Adrenal gland (tissue), 5 donors: Measurements from ENCODE around the gene KSR2.

Experiments used
- POLR2A ChIP-seq, 2 donors: fragments of 450-650 bp; IDR thresholded peaks; one replicate each; pipeline ENCODE4 v1.6.1; 2017; ENCODE audit warnings: antibody characterized with exemption in 2 of 2, mild to moderate bottlenecking in 2 of 2, moderate library complexity in 1 of 2
- TF ChIP-seq, protein P1 (sequence below), 6 experiments: fragments of 450-650 bp in 4 of 6; fragments of 200-600 bp in 2 of 6; sonication (generic) in 1 of 6; IDR thresholded peaks; 1 replicate in 5 of 6; 2 replicates in 1 of 6; pipeline versions ENCODE4 v1.5.1 to v1.8.0; 2016 to 2021; ENCODE audit warnings: antibody characterized with exemption in 6 of 6, mild to moderate bottlenecking in 2 of 6, moderate library complexity in 1 of 6
- donor health status: DM: no; HTN: no; CAD: no.

DNA sequence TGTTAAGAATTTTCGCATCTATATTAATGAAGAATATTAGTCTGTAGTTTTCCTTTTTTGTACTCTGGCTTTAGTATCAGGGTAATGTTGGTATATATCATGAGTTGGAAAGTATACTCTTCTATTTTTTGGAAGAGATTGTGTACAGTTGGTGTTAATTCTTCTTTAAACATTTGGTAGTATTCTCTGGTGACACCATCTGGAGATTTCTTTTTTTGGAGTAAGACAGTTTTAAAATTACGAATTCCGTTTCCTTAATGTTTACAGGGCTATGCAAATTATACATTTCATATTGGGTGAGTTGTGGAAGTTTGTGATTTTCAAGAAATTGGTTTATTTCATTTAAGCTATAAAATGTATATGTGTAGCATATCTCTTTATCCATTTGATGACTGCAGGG is 423.6 kb downstream of the KSR2 start:
- TF ChIP-seq, protein P1, sequence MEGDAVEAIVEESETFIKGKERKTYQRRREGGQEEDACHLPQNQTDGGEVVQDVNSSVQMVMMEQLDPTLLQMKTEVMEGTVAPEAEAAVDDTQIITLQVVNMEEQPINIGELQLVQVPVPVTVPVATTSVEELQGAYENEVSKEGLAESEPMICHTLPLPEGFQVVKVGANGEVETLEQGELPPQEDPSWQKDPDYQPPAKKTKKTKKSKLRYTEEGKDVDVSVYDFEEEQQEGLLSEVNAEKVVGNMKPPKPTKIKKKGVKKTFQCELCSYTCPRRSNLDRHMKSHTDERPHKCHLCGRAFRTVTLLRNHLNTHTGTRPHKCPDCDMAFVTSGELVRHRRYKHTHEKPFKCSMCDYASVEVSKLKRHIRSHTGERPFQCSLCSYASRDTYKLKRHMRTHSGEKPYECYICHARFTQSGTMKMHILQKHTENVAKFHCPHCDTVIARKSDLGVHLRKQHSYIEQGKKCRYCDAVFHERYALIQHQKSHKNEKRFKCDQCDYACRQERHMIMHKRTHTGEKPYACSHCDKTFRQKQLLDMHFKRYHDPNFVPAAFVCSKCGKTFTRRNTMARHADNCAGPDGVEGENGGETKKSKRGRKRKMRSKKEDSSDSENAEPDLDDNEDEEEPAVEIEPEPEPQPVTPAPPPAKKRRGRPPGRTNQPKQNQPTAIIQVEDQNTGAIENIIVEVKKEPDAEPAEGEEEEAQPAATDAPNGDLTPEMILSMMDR (IDR thresholded peaks at IDR 0.05) = no peak
- no peak for TF ChIP-seq POLR2A (IDR thresholded peaks at IDR 0.05)
